Left ventricle myocardium inferior (tissue), 1 donor: Measurements from ENCODE around the gene SLC9A4. TPM values are rescaled to one million over a fixed set of nuclear protein-coding genes. Genes with fewer than 3 reads are reported as not detected.

Experiments
- DNase-seq: peaks from one replicate; pipeline ENCODE4 v3.0.0-alpha.2; 2020
- H3K27ac ChIP-seq: fragments of 200-600 bp; replicated peaks from 2 replicates; pipeline ENCODE4 v1.8.0; 2021
- H3K27me3 ChIP-seq: fragments of 200-600 bp; 2 replicates; pipeline ENCODE4 v1.8.0; 2021; ENCODE audit warnings: low read depth
- H3K36me3 ChIP-seq: fragments of 200-600 bp; 2 replicates; pipeline ENCODE4 v1.8.0; 2021
- H3K4me1 ChIP-seq: fragments of 200-600 bp; 2 replicates; pipeline ENCODE4 v1.8.0; 2021
- H3K4me3 ChIP-seq: fragments of 200-600 bp; 2 replicates; pipeline ENCODE4 v1.8.0; 2021; ENCODE audit warnings: mild to moderate bottlenecking, moderate library complexity
- H3K9me3 ChIP-seq: fragments of 200-600 bp; replicated peaks from 2 replicates; pipeline ENCODE4 v1.8.0; 2021
- intact Hi-C: fragments of 100-400 bp; cut with micrococcal nuclease; formaldehyde crosslinking; loops from one replicate; pipeline ENCODE4 v1.11.0; 2022
- total RNA-seq: library from RNA; stranded (reverse); fragmentation: NEBNext Ultra II Directional; extraction: Animal tissue kit (Norgen Biotek cat#: 25700); gene quantifications from one replicate; pipeline ENCODE4 v1.2.1, GENCODE V29; 2021
- TF ChIP-seq, protein P1 (sequence below): fragments of 200-600 bp; IDR thresholded peaks from 2 replicates; pipeline ENCODE4 v1.8.0; 2021; ENCODE audit warnings: antibody characterized with exemption, mild to moderate bottlenecking, borderline replicate concordance
- donor health status: DM: no; HTN: yes; CAD: no; lungs with severe emphysema.

The SLC9A4 gene
- total RNA-seq, 1 donor from 2014 or later: not detected

DNA sequence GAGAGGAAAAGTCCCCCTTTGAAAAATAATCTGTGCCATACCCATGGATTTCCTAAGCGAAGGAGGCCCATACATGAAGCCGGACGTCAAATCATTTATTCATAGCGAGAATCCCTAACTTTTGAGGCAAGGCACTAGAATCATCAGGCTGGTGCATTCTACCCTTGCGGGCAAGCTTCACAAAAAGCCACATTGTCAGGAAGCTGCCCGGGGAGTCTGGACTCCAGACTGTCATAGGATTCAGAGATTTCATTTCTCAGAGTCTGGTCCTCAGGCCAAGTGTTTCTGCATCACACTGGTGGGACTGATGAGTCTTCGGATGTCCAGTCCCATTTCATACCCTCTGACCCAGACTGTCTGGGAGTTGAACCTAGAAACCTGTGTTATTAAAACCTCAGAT is 8.9 kb downstream of the SLC9A4 start:
- Histone ChIP-seq H3K4me3 (no peak overlapping the region), H3K4me1 (no peaks in the 10 kb centered on the region), H3K27me3 (peaks cover 59% of the 10 kb centered on the region), H3K27ac (no peak overlapping the region), H3K9me3 (no peaks in the 10 kb centered on the region), H3K36me3 (no peaks in the 10 kb centered on the region)
- TF ChIP-seq, protein P1, sequence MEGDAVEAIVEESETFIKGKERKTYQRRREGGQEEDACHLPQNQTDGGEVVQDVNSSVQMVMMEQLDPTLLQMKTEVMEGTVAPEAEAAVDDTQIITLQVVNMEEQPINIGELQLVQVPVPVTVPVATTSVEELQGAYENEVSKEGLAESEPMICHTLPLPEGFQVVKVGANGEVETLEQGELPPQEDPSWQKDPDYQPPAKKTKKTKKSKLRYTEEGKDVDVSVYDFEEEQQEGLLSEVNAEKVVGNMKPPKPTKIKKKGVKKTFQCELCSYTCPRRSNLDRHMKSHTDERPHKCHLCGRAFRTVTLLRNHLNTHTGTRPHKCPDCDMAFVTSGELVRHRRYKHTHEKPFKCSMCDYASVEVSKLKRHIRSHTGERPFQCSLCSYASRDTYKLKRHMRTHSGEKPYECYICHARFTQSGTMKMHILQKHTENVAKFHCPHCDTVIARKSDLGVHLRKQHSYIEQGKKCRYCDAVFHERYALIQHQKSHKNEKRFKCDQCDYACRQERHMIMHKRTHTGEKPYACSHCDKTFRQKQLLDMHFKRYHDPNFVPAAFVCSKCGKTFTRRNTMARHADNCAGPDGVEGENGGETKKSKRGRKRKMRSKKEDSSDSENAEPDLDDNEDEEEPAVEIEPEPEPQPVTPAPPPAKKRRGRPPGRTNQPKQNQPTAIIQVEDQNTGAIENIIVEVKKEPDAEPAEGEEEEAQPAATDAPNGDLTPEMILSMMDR: no peak
- DNase-seq: no peak
- intact Hi-C loops: no loop called here

DNA sequence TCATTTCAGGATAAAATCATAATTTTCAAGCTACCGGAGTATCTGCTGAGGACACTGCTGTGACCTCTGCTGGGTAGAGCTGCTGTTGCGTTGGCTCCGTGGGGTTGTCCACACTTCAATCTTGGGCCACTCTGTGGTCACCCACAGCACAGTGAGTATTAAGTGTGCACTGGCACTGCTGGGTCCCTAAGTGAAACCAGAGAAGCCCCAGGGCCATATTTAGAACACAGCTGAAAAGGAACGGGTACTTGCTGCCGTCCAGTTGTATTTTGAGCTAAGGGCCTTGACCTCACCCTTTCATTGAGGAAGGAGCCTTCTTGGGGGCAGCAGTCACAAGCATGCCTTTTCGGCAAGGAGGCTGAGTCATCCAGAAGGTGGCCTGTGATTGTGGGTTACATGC is 10.1 kb downstream of the SLC9A4 start:
- intact Hi-C loops: no loop called here
- no peak overlapping the region for H3K27ac ChIP-seq
- no peaks in the 10 kb centered on the region for H3K9me3 ChIP-seq
- no peaks in the 10 kb centered on the region for H3K4me1 ChIP-seq
- no peak overlapping the region for H3K4me3 ChIP-seq
- TF ChIP-seq, protein P1: no peak
- no peak for DNase-seq
- peaks cover 59% of the 10 kb centered on the region for H3K27me3 ChIP-seq
- H3K36me3 ChIP-seq: no peaks in the 10 kb centered on the region

DNA sequence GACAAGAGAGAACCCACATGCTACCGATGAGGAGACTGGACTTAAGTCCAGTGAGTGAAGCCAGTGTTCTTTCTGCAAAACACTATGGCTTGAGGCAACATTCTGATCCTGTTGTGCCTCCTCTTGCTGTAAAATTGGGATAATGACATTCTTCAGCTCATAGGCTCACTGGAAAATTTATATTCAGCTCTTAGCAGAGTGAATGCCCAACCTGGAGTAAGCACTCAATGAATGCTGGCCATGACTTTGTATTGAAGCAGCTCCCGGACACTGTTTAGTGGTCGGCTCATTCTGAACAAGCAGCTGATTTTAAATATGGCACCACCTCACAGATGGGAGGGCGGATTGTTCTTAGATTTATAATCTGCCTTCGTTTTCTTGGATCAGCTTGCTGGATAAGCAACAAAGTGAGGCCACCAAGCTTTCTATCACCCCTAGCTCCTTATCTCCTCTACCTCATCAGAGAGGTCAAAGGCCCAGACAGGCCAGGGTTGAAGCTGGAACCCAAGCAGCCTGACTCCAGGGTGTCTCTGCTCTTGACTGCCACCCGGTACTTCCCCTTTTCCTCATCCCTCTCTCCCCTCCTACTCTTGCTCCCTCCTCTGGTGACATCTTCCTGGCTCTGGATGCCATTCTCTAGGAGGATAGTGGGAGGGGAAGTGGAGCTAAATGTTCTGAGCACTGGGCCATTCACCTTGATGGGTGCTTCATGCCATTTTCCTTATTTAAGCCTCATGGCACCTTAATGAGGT is 11.5 kb downstream of the SLC9A4 start:
- Histone ChIP-seq H3K4me3 (no peak overlapping the region), H3K9me3 (no peaks in the 10 kb centered on the region), H3K27ac (no peak overlapping the region), H3K27me3 (peaks cover 56% of the 10 kb centered on the region), H3K4me1 (no peaks in the 10 kb centered on the region), H3K36me3 (no peaks in the 10 kb centered on the region)
- TF ChIP-seq, protein P1: no peak
- DNase-seq: no peak
- intact Hi-C loops: no loop called here

DNA sequence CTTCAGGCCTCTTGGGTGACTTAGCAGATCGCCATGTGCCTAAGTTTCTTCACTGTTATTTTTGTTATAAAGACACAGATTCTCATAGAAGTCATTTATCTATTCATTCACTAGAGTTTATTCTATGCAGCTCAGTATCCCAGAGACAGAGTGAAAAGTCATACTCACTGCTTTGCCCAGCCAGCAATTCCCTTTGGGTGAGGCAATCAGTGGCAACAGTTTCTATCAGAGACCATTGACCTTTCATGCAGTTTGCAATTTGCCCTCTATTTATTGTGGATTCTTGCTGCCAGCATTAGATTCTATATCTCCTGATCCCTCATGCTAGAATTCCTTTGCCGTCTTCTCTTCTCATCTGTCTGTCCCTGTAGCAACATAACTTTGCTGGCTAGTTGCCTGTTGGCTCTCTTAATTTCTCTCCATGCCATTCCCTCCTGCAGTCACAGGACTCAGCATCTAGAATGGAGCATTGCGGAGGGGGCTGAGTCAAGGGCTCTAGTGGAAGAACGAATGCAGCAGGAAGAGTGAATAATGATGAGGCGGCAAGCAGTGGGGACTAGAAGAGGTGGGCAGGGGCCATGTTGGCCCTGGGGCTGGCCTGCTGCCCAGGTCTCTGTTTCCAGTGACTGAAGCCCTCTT is 12.2 kb downstream of the SLC9A4 start:
- Histone ChIP-seq H3K27me3 (peaks cover 58% of the 10 kb centered on the region), H3K4me1 (no peaks in the 10 kb centered on the region), H3K9me3 (peaks cover 5% of the 10 kb centered on the region), H3K27ac (no peak overlapping the region), H3K4me3 (no peak overlapping the region), H3K36me3 (no peaks in the 10 kb centered on the region)
- no peak for DNase-seq
- intact Hi-C loops: no loop called here
- TF ChIP-seq, protein P1: no peak

DNA sequence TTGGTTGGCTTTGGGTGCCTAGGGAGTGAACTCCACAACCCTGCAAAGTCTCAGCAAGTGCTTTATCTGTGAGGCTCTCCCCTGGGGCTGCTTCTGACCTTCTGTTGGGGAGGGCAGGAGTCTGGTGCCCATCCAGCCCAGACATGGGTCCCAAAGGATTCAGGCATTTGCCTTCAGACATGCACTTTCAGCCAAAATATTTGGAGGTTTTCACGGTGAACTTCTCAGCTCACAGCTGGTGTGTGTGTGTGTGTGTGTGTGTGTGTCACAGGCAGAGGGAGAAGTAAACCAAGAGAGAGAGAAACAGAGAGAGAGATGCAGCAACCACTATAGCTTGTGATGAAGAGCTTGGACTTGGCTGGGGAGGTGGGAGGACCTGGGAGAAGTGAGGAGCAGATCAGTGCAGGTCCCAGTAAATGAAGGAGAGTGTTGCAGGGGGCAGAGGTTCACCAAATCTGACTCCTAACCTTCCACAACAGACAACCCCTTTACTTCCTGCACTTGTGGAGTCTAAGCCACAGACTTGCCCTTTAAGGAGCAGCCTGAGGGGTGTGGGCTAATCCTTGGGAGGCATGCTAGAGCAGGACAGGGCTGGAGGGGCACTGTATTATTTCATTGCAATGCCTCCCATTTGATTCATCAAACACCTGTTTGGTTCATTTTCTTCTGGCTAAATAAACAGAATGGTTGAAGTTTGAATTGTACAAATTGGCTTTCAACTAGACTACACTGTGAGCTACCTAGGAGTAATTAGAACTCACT is 14.1 kb downstream of the SLC9A4 start:
- intact Hi-C loops: no loop called here
- peaks cover 9% of the 10 kb centered on the region for H3K9me3 ChIP-seq
- no peak overlapping the region for H3K4me3 ChIP-seq
- H3K27me3 ChIP-seq: peaks cover 50% of the 10 kb centered on the region
- no peak overlapping the region for H3K27ac ChIP-seq
- TF ChIP-seq, protein P1: no peak
- no peaks in the 10 kb centered on the region for H3K36me3 ChIP-seq
- H3K4me1 ChIP-seq: no peaks in the 10 kb centered on the region
- DNase-seq: no peak
